MM.1S (cell line): ENCODE measurements around the gene IL20RB.

Experiments
- DNase-seq: peaks from one replicate; pipeline ENCODE4 v3.0.0-alpha.2; 2015
- H2AFZ ChIP-seq: fragments of 300-600 bp; sonication (generic); 2 replicates; pipeline ENCODE4 v1.6.0; 2016; ENCODE audit warnings: antibody characterized with exemption, low read length
- H3F3A ChIP-seq: fragments of 300-600 bp; sonication (generic); 2 replicates; pipeline ENCODE4 v1.6.1; 2016; ENCODE audit warnings: mild to moderate bottlenecking, antibody characterized with exemption, low read length, moderate library complexity, mixed read lengths; ENCODE audit not compliant: insufficient read depth
- H3K27ac ChIP-seq: fragments of 300-600 bp; sonication (generic); 2 replicates; pipeline ENCODE4 v1.5.1; 2016; ENCODE audit warnings: mild to moderate bottlenecking, low read length
- H3K27me3 ChIP-seq: fragments of 300-600 bp; sonication (generic); replicated peaks from 2 replicates; pipeline ENCODE4 v1.6.0; 2016; ENCODE audit warnings: low read length; ENCODE audit not compliant: insufficient read depth
- H3K36me3 ChIP-seq: fragments of 300-600 bp; sonication (generic); replicated peaks from 2 replicates; pipeline ENCODE4 v1.6.1; 2016; ENCODE audit warnings: mild to moderate bottlenecking, low read length, mixed read lengths; ENCODE audit not compliant: insufficient read depth
- H3K4me1 ChIP-seq: fragments of 300-600 bp; sonication (generic); 2 replicates; pipeline ENCODE4 v1.6.1; 2016; ENCODE audit warnings: low read length, mixed read lengths
- H3K4me2 ChIP-seq: fragments of 300-600 bp; sonication (generic); 2 replicates; pipeline ENCODE4 v1.6.0; 2016; ENCODE audit warnings: low read depth, low read length
- H3K4me3 ChIP-seq: fragments of 300-600 bp; sonication (generic); 2 replicates; pipeline ENCODE4 v1.5.1; 2016; ENCODE audit warnings: low read length, mixed read lengths
- H3K79me2 ChIP-seq: fragments of 300-600 bp; sonication (generic); 2 replicates; pipeline ENCODE4 v1.6.1; 2016; ENCODE audit warnings: mixed run types, low read length, mixed read lengths
- H3K9ac ChIP-seq: fragments of 300-600 bp; sonication (generic); 2 replicates; pipeline ENCODE4 v1.6.1; 2016; ENCODE audit warnings: low read length, mixed read lengths
- H3K9me2 ChIP-seq: fragments of 300-600 bp; sonication (generic); replicated peaks from 2 replicates; pipeline ENCODE4 v1.6.1; 2016; ENCODE audit warnings: mild to moderate bottlenecking, low read length, mixed read lengths; ENCODE audit not compliant: insufficient read depth
- H3K9me3 ChIP-seq: fragments of 300-600 bp; sonication (generic); replicated peaks from 2 replicates; pipeline ENCODE4 v1.6.1; 2016; ENCODE audit warnings: mild to moderate bottlenecking, low read length, mixed read lengths; ENCODE audit not compliant: insufficient read depth
- H4K20me1 ChIP-seq: fragments of 300-600 bp; sonication (generic); 2 replicates; pipeline ENCODE4 v1.6.1; 2016; ENCODE audit warnings: mild to moderate bottlenecking, low read length, moderate library complexity, mixed read lengths; ENCODE audit not compliant: insufficient read depth
- CTCF ChIP-seq: fragments of 300-600 bp; sonication (generic); IDR thresholded peaks from 2 replicates; pipeline ENCODE4 v1.5.1; 2016; ENCODE audit warnings: antibody characterized with exemption, low read length, mixed read lengths
- EZH2 ChIP-seq: fragments of 300-600 bp; sonication (generic); optimal IDR thresholded peaks from 2 replicates; pipeline ENCODE3; 2017; ENCODE audit warnings: low read depth, mild to moderate bottlenecking, antibody characterized with exemption, low read length, mixed read lengths
- EZH2phosphoT487 ChIP-seq: fragments of 300-600 bp; sonication (generic); IDR thresholded peaks from 2 replicates; pipeline ENCODE4 v1.6.1; 2018; ENCODE audit warnings: antibody characterized with exemption, low read length

Gene IL20RB

GRCh38 chr3:137035631-137036030 lies 77.8 kb downstream of the IL20RB start:
- no peaks in the 10 kb centered on the region; the same call in 1 of the 2 replicates for H3K27me3 ChIP-seq
- no peaks in the 10 kb centered on the region for H3K4me1 ChIP-seq
- no peak overlapping the region for H3K4me3 ChIP-seq
- no peaks in the 10 kb centered on the region for H3K9me2 ChIP-seq
- no peaks in the 10 kb centered on the region for H3K36me3 ChIP-seq
- peak; percentile 24; the same call in 1 of the 2 replicates for TF ChIP-seq CTCF
- no peak for TF ChIP-seq EZH2phosphoT487
- no peak for TF ChIP-seq EZH2
- H3K9me3 ChIP-seq: no peaks in the 10 kb centered on the region
- no peaks in the 10 kb centered on the region for H3K79me2 ChIP-seq
- no peak overlapping the region for H3K4me2 ChIP-seq
- no peak overlapping the region for H3K27ac ChIP-seq
- no peak overlapping the region for H2AFZ ChIP-seq
- H3K9ac ChIP-seq: no peak overlapping the region
- H4K20me1 ChIP-seq: no peaks in the 10 kb centered on the region
- H3F3A ChIP-seq: no peaks in the 10 kb centered on the region
- DNase-seq: no peak

- H3K4me2 ChIP-seq: no peak overlapping the region
- H3F3A ChIP-seq: no peaks in the 10 kb centered on the region
- no peaks in the 10 kb centered on the region for H3K4me1 ChIP-seq
- H3K9ac ChIP-seq: no peak overlapping the region
- no peak for DNase-seq
- no peak overlapping the region for H2AFZ ChIP-seq
- no peaks in the 10 kb centered on the region for H3K27me3 ChIP-seq
- H3K9me2 ChIP-seq: no peaks in the 10 kb centered on the region
- no peaks in the 10 kb centered on the region for H3K79me2 ChIP-seq
- H4K20me1 ChIP-seq: no peaks in the 10 kb centered on the region
- no peaks in the 10 kb centered on the region for H3K36me3 ChIP-seq
- no peak overlapping the region for H3K4me3 ChIP-seq
- H3K27ac ChIP-seq: no peak overlapping the region
- no peaks in the 10 kb centered on the region for H3K9me3 ChIP-seq
- no peak for TF ChIP-seq EZH2
- no peak for TF ChIP-seq EZH2phosphoT487
- TF ChIP-seq CTCF: no peak
These were observed 81.8 kb downstream of the IL20RB start for GRCh38 chr3:137039570-137039969.

- no peak overlapping the region for H3K4me3 ChIP-seq
- H2AFZ ChIP-seq: no peak overlapping the region
- no peaks in the 10 kb centered on the region for H3K36me3 ChIP-seq
- H4K20me1 ChIP-seq: no peaks in the 10 kb centered on the region
- DNase-seq: no peak
- no peaks in the 10 kb centered on the region for H3K9me2 ChIP-seq
- H3F3A ChIP-seq: no peaks in the 10 kb centered on the region
- no peak overlapping the region for H3K4me2 ChIP-seq
- TF ChIP-seq EZH2phosphoT487: no peak
- no peak for TF ChIP-seq EZH2
- no peaks in the 10 kb centered on the region for H3K9me3 ChIP-seq
- H3K27ac ChIP-seq: no peak overlapping the region
- no peaks in the 10 kb centered on the region for H3K27me3 ChIP-seq
- H3K4me1 ChIP-seq: no peaks in the 10 kb centered on the region
- H3K9ac ChIP-seq: no peak overlapping the region
- no peaks in the 10 kb centered on the region for H3K79me2 ChIP-seq
These were observed 83.5 kb downstream of the IL20RB start for GRCh38 chr3:137041251-137041650.

GRCh38 chr3:137041686-137042085 lies 83.9 kb downstream of the IL20RB start:
- no peak overlapping the region for H2AFZ ChIP-seq
- DNase-seq: no peak
- TF ChIP-seq EZH2phosphoT487 (no peak), CTCF (no peak), EZH2 (no peak)
- no peaks in the 10 kb centered on the region for H3F3A ChIP-seq
- no peaks in the 10 kb centered on the region for H3K36me3 ChIP-seq
- H3K4me1 ChIP-seq: no peaks in the 10 kb centered on the region
- no peak overlapping the region for H3K4me3 ChIP-seq
- H3K4me2 ChIP-seq: no peak overlapping the region
- no peak overlapping the region for H3K9ac ChIP-seq
- H3K9me2 ChIP-seq: no peaks in the 10 kb centered on the region
- no peaks in the 10 kb centered on the region for H3K27me3 ChIP-seq
- H3K27ac ChIP-seq: no peak overlapping the region
- H4K20me1 ChIP-seq: no peaks in the 10 kb centered on the region
- H3K9me3 ChIP-seq: no peaks in the 10 kb centered on the region
- H3K79me2 ChIP-seq: no peaks in the 10 kb centered on the region
